ENCODE data around the gene SAP30BP. TPM values are rescaled to one million over a fixed set of nuclear protein-coding genes. Genes with fewer than 3 reads are reported as not detected.

SAP30BP gene
- total RNA-seq, 1 experiment from 2014 or later = 126 TPM

DNA sequence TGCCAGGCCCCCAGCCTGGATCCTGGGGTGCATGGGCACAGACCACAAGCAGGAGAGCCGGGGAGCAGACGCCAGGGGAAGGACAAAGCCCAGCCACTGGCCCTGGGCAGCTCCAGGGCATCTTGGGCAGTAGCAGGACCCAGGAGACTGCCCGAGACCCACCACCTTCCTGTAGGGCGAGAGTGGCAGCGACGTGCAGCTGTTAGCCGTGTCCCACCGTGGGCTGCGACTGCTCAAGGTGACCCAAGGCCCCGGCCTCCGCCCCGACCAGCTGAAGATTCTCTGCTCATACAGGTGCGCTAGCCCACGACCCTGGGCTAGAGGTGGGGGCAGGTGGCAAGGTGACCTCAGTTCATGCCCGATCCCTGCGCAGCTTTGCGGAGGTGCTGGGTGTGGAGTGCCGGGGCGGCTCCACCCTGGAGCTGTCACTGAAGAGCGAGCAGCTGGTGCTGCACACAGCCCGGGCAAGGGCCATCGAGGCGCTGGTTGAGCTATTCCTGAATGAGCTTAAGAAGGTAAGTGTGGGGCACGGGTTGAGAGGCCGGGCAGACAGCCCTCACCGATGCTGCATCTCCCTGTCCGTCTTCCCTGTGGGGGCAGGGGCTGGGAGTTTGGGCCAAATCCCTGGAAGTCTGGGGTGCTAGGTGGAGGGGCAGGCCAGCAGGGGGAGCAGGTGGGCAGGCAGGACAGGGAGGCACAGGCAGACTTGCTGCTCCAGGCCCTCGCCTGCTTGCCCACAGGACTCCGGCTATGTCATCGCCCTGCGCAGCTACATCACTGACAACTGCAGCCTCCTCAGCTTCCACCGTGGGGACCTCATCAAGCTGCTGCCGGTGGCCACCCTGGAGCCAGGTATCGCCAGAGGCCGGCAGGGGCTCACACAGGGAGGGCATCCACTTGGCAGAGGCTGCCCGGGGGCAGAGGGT is 47.4 kb upstream of the SAP30BP start:
- intact Hi-C loops (cut with micrococcal nuclease; ENCODE audit: unreplicated experiment) = no loop called here
- H3K4me1 ChIP-seq = peaks cover 11% of the 10 kb centered on the region; the same call in 1 of the 2 replicates

GRCh38 chr17:75621489-75621888 is 45.6 kb upstream of the SAP30BP start:
- H3K27me3 Mint-ChIP-seq (ENCODE audit: insufficient read depth, unreplicated experiment) = no peaks in the 10 kb centered on the region
- Histone ChIP-seq H3K36me3 (ENCODE audit: control insufficient read depth, insufficient read depth, low read length) (no peaks in the 10 kb centered on the region), H3K27me3 (replicated peaks; ENCODE audit: control insufficient read depth, insufficient read depth, low read length) (no peaks in the 10 kb centered on the region), H3K4me1 (peaks cover 11% of the 10 kb centered on the region; the same call in 1 of the 2 replicates), H3K4me3 (ENCODE audit: low read depth, low read length) (no peak overlapping the region), H3K9me3 (no peaks in the 10 kb centered on the region)
- no peaks in the 10 kb centered on the region for H3K9me3 Mint-ChIP-seq (ENCODE audit: unreplicated experiment)
- no peak for DNase-seq
- no TSS peak for BruUV-seq (replicated peaks)
- H3K36me3 Mint-ChIP-seq (ENCODE audit: insufficient read depth, unreplicated experiment) = peaks cover 27% of the 10 kb centered on the region
- H3K4me1 Mint-ChIP-seq (ENCODE audit: low read depth, unreplicated experiment) = peaks cover 11% of the 10 kb centered on the region
- intact Hi-C loops (cut with micrococcal nuclease; ENCODE audit: unreplicated experiment) = no loop called here
- H3K4me3 Mint-ChIP-seq (ENCODE audit: unreplicated experiment) = no peak overlapping the region
- no peak overlapping the region for H3K27ac Mint-ChIP-seq (ENCODE audit: unreplicated experiment)
- ChIA-PET CTCF (interaction anchor here (0.5 to 3.3 kb wide), 5 partner anchors 11 to 1398 kb away, joined by 3 to 22 read pairs (median 3); partner anchors contain the start of gene SMIM5), POLR2A (no interaction called here)
- TF ChIP-seq, protein P1, sequence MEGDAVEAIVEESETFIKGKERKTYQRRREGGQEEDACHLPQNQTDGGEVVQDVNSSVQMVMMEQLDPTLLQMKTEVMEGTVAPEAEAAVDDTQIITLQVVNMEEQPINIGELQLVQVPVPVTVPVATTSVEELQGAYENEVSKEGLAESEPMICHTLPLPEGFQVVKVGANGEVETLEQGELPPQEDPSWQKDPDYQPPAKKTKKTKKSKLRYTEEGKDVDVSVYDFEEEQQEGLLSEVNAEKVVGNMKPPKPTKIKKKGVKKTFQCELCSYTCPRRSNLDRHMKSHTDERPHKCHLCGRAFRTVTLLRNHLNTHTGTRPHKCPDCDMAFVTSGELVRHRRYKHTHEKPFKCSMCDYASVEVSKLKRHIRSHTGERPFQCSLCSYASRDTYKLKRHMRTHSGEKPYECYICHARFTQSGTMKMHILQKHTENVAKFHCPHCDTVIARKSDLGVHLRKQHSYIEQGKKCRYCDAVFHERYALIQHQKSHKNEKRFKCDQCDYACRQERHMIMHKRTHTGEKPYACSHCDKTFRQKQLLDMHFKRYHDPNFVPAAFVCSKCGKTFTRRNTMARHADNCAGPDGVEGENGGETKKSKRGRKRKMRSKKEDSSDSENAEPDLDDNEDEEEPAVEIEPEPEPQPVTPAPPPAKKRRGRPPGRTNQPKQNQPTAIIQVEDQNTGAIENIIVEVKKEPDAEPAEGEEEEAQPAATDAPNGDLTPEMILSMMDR (IDR thresholded peaks at IDR 0.05; ENCODE audit: insufficient read depth in 1 of 2, low read depth in 1 of 2, low read length in 1 of 2, severe bottlenecking in 1 of 2, unreplicated experiment in 1 of 2) = no peak

More for the DNA sequence above, 47.4 kb upstream of the SAP30BP start:
- no peak overlapping the region for H3K27ac Mint-ChIP-seq (ENCODE audit: unreplicated experiment)
- H3K9me3 Mint-ChIP-seq (ENCODE audit: unreplicated experiment) = no peaks in the 10 kb centered on the region
- Histone ChIP-seq H3K4me3 (ENCODE audit: low read depth, low read length) (no peak overlapping the region), H3K36me3 (ENCODE audit: control insufficient read depth, insufficient read depth, low read length) (no peaks in the 10 kb centered on the region), H3K27me3 (replicated peaks; ENCODE audit: control insufficient read depth, insufficient read depth, low read length) (no peaks in the 10 kb centered on the region), H3K9me3 (no peaks in the 10 kb centered on the region)
- ChIA-PET POLR2A (no interaction called here), CTCF (interaction anchor here (0.7 to 3.3 kb wide), 5 partner anchors 11 to 128 kb away, joined by 3 to 22 read pairs (median 5); partner anchors contain the start of gene SMIM5)
- no TSS peak for BruUV-seq (replicated peaks)
- TF ChIP-seq, protein P1 (IDR thresholded peaks at IDR 0.05; ENCODE audit: insufficient read depth in 1 of 2, low read depth in 1 of 2, low read length in 1 of 2, severe bottlenecking in 1 of 2, unreplicated experiment in 1 of 2) = peak; percentile 59 to 76
- H3K4me1 Mint-ChIP-seq (ENCODE audit: low read depth, unreplicated experiment) = peaks cover 11% of the 10 kb centered on the region
- peak; percentile 73 to 78 for DNase-seq
- H3K4me3 Mint-ChIP-seq (ENCODE audit: unreplicated experiment) = no peak overlapping the region
- no peaks in the 10 kb centered on the region for H3K27me3 Mint-ChIP-seq (ENCODE audit: insufficient read depth, unreplicated experiment)
- H3K36me3 Mint-ChIP-seq (ENCODE audit: insufficient read depth, unreplicated experiment) = peaks cover 27% of the 10 kb centered on the region

- CTCF ChIA-PET = interaction anchor here (0.6 to 3.3 kb wide), 3 partner anchors 11 to 127 kb away, joined by 3 to 24 read pairs (median 3); partner anchors contain the start of gene SMIM5
- H3K36me3 ChIP-seq (ENCODE audit: control insufficient read depth, insufficient read depth, low read length) = no peaks in the 10 kb centered on the region
- TF ChIP-seq, protein P1 (IDR thresholded peaks at IDR 0.05; ENCODE audit: insufficient read depth in 1 of 2, low read depth in 1 of 2, low read length in 1 of 2, severe bottlenecking in 1 of 2, unreplicated experiment in 1 of 2) = no peak
- peaks cover 11% of the 10 kb centered on the region for H3K4me1 Mint-ChIP-seq (ENCODE audit: low read depth, unreplicated experiment)
- H3K36me3 Mint-ChIP-seq (ENCODE audit: insufficient read depth, unreplicated experiment) = peaks cover 27% of the 10 kb centered on the region
- no peak overlapping the region for H3K4me3 Mint-ChIP-seq (ENCODE audit: unreplicated experiment)
- no peak overlapping the region for H3K4me3 ChIP-seq (ENCODE audit: low read depth, low read length)
- peak overlapping the region; percentile 31 for H3K27ac Mint-ChIP-seq (ENCODE audit: unreplicated experiment)
- intact Hi-C loops (cut with micrococcal nuclease; ENCODE audit: unreplicated experiment) = no loop called here
- no peaks in the 10 kb centered on the region for H3K9me3 ChIP-seq
- peaks cover 8% of the 10 kb centered on the region; the same call in 1 of the 2 replicates for H3K4me1 ChIP-seq
- no peaks in the 10 kb centered on the region for H3K27me3 ChIP-seq (replicated peaks; ENCODE audit: control insufficient read depth, insufficient read depth, low read length)
- TSS peak; percentile 20 for BruUV-seq (replicated peaks)
- POLR2A ChIA-PET = interaction anchor here (0.6 kb wide), 1 partner anchor 134 kb away, joined by 5 read pairs; no protein-coding TSS in a partner anchor
- no peak for DNase-seq
- H3K9me3 Mint-ChIP-seq (ENCODE audit: unreplicated experiment) = no peaks in the 10 kb centered on the region
- no peaks in the 10 kb centered on the region for H3K27me3 Mint-ChIP-seq (ENCODE audit: insufficient read depth, unreplicated experiment)
These were observed 45.1 kb upstream of the SAP30BP start for GRCh38 chr17:75622076-75622475.

All from Caco-2 (cell line).